GM18868 (cell line): ENCODE results near the gene ACVR1C.

Source experiments
- ATAC-seq: cut with Tn5 transposase; IDR thresholded peaks from one replicate; pipeline ENCODE4 v1.9.1; 2021; ENCODE audit warnings: mild to moderate bottlenecking, moderate library complexity; ENCODE audit not compliant: unreplicated experiment

The ACVR1C gene

DNA sequence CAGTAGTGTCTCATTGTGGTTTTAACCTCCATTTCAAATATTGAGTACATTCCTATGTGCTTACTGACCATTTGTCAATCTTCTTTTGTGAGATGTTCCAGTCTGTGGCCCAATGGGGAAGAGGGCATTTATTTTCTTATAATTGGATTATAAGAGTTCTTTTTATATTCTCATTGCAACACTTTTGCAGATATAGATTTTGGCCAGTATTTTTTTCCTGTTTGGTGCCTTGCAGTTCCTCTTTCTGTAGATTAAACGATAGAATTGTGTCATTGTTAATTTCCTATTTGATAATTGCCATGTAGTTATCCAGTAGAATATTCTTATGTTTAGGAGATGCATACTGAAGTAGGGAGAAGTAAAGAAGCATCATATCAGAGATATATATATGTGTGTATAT is 128.3 kb downstream of the ACVR1C start:
- no peak for ATAC-seq

GRCh38 chr2:157498483-157498882 is 130.2 kb downstream of the ACVR1C start:
- no peak for ATAC-seq

DNA sequence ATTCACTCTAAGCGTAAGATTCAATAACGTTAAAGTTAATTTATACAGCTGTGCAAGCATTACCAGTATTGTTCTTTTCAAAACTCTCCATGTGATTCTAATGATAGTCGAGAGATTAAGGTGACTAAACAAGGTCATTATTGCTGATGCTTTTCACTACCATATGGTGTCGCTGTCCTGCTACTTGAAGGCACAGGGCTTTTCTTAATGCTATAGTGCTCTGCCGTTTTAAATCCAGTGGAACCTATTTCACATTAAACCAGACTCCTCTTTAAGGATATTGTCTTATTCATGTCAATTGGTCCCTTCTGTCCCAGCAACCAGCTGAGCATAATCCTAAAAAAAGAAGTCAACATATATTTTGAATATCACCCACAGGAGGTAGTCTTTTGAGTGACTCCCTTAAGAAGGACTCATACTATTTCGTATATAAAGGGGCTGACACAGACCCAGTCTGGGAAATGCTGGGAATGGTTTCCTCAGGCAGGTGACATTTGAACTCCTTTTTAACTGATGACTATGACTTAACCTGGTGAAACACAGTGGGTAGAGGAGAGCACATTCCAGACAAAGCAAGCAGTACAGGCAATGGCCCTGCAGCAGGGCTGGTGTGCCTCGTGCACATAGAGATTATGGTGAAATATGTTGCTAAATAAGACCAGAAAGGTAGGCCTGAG is 130.9 kb downstream of the ACVR1C start:
- ATAC-seq, result peak; percentile 90

DNA sequence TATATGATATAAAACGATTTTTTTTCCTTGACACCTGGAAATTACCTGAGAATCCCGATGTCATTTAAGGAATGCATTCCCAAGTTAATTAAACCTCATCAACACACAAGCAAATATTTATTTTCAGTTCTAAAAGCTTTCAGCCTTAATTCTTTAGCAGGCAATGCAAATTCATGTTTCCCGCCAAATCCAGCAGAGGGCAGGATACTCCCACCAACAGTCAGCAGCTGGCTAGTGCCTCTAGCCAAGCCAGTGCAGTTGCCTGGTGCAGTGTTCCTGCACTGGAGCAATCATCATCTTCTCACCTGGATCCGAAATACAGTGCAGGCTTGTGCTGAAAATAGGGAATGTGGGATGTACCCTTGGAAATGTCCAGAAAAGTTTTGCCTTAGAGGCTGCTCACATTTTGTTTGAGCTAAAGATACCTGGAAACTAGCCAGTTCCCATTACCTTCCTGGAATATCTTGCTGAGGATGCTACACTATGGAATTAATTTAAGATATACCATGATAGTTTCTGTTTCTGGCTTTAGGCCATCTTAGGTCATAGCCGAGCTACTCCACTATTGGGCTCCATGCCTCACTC is 136.4 kb downstream of the ACVR1C start:
- peak; percentile 95 for ATAC-seq

GRCh38 chr2:157489983-157490382 is 138.7 kb downstream of the ACVR1C start:
- no peak for ATAC-seq

DNA sequence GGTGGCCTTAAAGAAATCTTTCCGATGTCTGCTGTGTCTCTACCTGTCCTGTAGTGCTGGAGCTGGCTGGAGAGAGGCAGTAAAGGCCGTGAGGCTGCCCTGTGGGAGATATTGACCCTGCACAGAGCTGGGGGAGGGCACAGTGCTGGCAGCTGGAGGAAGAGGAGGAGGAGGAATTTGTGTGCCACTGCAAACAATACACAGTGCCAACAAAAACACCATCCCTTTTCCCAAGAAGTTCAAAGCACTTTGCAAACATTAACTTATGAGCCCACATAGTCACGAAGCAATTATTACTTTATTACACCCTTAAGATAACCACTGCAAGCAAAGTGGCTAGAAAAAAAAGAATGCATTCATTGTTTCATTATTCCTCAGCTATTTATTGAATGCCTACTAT is 139.8 kb downstream of the ACVR1C start:
- no peak for ATAC-seq

GRCh38 chr2:157487747-157488146 is 140.9 kb downstream of the ACVR1C start:
- no peak for ATAC-seq

DNA sequence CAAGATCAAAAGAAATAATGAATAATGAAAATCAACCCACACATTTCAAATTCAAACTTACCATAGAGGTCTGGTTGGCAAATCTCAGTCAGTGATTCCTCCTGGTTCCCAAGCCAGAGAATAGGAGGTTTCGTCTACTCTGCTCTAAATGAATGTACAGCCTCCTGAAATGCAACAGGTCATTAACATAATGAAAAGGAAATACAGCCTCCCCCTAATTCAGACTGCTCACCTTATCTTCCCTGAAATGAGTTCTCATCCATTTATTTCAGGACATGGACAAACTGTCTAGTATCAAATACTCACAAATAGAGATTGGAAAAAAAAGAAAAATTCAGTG is 141.4 kb downstream of the ACVR1C start:
- ATAC-seq, result no peak

DNA sequence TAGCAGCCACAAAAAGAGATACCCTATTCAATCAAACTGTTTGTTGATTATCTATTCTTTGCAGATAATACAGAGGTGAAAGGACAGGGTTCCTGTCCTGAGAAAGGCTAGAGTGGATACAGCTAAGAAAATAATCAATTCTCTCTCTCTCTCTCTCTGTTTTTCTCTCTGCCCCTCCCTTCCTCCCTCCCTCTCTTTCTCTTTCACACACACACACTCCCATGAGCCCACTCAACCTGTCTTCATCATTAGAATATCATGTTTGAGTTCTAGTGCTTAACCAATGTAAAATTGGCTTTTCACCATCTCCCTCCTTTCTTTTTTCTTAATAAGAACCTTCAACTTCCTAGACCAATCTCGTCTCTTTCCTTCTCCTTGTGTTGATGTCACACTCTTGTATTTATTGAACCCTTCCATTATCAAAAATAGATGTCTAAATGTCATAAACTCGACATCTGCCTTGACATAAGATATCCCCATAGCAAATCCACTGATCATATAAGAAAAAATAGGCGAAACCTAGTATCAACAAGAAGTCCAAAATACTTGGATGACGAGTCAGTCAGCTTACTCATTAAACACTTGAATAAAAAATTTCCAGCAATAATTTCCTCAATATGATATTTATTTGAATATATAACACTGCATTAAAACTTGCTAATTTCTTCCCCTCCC is 141.9 kb downstream of the ACVR1C start:
- no peak for ATAC-seq

GRCh38 chr2:157480182-157480961 is 148.3 kb downstream of the ACVR1C start:
- peak; percentile 90 for ATAC-seq

DNA sequence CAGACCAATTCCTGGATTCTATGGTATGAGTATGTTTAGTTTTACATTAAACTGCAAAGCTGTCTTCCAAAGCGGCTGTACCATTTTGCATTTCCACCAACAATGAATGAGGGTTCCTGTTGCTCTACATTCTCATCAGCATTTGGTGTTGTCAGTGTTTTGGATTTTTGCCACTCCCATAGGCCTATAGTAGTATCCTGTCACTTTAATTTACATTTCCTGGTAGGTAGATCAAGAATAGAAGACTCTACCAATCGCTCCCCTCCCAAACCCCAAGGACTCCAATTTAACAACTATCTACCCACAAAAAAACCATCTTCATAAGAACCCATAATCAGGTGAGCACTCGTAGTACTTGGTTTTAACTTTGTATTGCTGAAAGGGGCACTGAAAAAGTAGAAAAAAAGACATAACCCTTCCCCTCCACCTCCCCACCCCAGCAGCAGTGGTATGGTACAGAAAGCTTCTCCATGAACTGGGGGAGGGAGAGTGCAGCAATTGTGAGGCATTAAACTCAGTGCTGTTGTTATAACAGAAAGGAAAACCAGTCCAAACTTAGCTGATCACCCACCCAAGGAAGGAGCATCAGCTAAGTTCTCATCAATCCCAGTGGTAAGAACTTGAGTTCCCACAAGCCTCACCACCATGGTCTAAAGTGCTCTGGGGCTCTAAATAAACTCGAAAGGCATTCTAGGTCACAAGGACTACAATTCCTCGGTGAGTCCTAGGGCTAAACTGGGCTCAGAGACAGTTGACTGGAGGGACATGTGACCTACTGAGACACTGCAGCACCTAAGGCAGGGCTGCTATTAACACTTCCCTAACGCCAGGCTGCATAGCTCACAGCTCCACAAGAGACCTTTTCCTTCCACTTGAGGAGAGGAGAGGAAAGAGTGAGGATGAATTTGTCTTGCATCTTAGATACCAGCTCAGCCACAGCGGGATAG is 149.3 kb downstream of the ACVR1C start:
- peak; percentile 34 for ATAC-seq

DNA sequence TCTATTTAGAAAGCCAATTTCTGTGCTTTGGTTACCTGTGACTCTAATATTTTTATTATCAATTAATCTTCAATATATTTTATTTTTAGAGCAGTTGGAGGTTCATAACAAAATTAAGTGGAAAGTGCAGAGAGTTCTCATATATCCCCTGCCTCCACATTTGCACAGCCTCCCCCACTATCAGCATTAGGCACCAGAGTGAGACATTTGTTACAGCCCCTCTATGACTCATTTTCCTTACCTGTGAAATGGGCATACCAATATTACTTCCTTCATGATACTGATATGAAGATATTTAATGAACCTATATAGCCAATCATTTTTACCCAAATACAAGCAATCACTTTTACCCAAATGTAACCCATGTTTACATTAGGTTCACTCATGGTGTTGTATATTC is 150.7 kb downstream of the ACVR1C start:
- ATAC-seq, result no peak

- no peak for ATAC-seq
These were observed 151.5 kb downstream of the ACVR1C start for GRCh38 chr2:157476953-157477709.
